Right kidney (tissue), 1 donor: ENCODE measurements around the gene SMAD5.

Experiments
- DNase-seq: peaks from one replicate; pipeline ENCODE4 v3.0.0-alpha.2; 2016

The SMAD5 gene

GRCh38 chr5:136153581-136154236 lies 21.1 kb downstream of the SMAD5 start:
- no peak for DNase-seq

DNA sequence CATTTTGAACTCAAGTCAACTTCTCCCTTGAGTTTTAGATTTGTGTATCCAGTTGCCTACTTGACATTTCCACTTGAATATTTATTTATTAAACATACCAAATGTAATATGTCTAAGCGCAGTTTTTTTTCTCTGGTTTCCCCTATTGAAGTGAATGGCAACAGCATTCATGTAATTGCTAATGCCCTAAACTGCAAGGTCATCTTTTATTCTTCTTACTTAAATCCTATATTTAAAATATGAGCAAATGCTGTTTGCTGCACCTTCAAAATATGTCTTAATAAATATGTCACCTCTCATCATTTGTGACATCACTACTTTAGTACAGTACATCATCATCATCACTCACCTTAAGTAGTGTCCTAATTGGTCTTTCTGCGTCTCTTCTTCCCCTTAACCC lies 22.4 kb downstream of the SMAD5 start:
- no peak for DNase-seq

DNA sequence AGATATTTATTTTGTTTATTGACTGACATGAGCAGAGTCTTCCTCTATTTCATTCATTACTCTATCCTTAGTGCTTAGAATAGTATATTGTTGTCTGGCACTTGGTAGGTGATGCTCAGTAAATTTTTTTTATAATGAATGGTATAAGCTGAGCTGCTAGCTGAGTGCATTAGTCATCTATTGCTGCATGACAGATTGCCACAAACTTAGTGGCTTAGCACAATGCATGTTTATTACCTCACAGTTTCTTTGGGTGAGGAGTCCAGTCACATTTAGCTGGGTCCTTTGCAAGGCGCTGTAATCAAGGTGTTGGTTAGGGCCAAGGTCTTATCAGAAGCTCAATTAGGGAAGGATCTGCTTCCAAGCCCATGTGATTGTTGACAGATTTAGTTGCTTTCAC lies 23.1 kb downstream of the SMAD5 start:
- DNase-seq = no peak

GRCh38 chr5:136157514-136157913 lies 24.9 kb downstream of the SMAD5 start:
- no peak for DNase-seq

- DNase-seq = no peak
Measured at GRCh38 chr5:136159457-136159856, 26.8 kb downstream of the SMAD5 start.

DNA sequence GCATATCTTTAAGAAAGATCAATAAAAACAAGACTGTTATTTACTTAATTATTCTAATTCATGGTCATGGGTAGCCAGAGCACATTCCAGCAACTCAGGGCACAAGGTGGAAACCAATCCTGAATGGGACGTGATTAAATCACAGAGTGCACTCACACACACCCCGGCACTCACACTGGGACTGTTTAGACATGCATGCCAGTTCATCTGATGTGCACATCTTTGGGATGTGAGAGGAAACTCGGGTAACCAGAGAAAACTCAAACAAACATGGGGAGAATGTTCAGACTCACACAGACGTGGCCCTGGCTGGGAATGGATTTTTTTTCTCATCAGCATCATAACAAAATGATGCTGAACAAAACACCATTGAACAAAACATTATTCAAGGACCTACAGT lies 29.4 kb downstream of the SMAD5 start:
- no peak for DNase-seq

GRCh38 chr5:136164226-136164625 lies 31.6 kb downstream of the SMAD5 start:
- DNase-seq = no peak

- DNase-seq = no peak
Measured at GRCh38 chr5:136166909-136167308, 34.3 kb downstream of the SMAD5 start.

DNA sequence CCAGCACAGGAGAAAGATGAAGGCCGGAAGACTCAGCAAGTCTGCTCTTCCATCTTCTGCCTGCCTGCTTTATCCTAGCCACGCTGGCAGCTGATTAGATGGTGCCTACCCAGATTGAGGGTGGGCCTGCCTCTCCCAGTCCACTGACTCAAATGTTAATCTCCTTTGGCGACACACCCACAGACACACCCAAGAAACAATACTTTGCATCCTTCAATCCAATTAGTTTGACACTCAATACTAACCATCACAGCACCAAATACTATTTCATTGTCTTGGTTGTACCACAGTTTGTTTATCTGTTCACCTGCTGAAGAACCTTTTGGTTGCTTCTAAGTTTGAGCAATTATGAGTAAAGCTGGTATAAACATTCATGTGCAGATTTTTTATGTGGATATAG lies 36.6 kb downstream of the SMAD5 start:
- DNase-seq = no peak

DNA sequence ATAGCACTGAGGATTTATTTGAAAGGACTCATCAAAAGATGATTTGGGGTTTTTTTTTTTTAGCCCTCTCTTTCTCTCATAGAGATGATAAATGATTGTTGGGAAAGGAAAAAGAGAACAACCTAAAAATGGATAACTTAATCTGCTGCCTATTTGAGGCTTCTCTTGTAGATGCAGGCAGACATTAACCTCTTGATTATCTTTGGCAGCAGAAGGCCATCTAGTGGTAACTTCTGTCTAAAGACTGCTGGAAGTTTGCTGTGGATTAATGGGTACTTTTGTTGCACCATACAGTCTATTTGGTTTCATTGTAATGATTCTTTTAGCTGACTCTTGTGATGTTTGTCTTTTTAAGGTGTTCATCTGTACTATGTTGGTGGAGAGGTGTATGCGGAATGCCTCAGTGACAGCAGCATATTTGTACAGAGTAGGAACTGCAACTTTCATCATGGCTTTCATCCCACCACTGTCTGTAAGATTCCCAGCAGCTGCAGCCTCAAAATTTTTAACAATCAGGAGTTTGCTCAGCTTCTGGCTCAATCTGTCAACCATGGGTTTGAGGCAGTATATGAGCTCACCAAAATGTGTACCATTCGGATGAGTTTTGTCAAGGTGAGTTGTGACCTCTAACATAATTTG lies 41.5 kb downstream of the SMAD5 start:
- no peak for DNase-seq

GRCh38 chr5:136182618-136183017 lies 50.0 kb downstream of the SMAD5 start:
- DNase-seq = no peak

DNA sequence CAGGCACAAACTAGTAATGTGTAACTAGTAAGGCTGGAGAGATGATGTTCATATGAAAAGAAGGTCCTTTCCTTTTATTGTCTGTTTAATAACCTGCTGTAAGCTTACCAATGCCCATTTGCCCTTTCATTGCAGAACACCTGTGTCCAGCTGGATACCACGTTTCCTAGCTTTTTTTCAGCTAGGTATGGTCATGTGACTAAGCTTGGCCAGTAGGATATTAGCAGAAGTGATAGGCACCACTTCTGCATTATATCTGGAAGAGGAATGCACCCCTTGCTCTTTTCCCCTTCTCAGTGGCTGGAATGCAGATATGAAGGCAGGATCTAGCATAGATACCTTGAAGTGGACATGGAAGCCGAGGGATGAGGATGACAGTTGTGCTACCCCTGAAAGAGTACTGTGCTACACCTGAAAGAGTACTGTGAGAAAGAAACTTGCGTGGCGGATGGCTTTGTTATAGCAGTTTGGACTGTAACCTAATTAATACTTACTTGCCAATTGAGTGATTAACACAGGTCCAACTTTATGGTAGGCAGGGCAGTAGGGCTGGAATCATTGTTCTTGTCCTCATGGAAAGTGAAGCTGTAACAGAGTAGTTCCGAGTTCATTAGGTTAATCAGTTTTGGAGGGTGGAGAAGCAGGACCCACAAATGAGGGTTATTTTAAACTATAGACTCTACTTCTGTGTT lies 53.5 kb downstream of the SMAD5 start:
- no peak for DNase-seq

DNA sequence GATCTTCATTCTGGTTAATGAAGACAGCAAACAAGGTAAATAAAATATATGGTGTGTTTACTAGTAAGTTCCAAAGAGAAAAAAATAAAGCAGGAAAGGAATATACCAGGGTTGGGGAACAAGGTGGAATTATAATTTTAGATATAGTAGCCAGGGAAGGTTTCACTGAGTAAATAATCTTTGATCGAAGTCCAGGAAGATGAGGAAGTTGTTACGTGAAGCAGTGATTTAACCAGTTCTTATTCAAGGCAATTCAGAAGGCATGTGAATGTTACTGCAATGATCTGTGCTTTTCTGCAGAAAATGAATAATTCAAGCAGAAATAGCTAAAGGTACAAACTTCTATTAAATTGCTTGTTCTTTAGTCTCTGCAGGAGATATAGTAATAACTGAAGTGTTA lies 54.2 kb downstream of the SMAD5 start:
- no peak for DNase-seq

GRCh38 chr5:136188859-136189258 lies 56.2 kb downstream of the SMAD5 start:
- DNase-seq = no peak

DNA sequence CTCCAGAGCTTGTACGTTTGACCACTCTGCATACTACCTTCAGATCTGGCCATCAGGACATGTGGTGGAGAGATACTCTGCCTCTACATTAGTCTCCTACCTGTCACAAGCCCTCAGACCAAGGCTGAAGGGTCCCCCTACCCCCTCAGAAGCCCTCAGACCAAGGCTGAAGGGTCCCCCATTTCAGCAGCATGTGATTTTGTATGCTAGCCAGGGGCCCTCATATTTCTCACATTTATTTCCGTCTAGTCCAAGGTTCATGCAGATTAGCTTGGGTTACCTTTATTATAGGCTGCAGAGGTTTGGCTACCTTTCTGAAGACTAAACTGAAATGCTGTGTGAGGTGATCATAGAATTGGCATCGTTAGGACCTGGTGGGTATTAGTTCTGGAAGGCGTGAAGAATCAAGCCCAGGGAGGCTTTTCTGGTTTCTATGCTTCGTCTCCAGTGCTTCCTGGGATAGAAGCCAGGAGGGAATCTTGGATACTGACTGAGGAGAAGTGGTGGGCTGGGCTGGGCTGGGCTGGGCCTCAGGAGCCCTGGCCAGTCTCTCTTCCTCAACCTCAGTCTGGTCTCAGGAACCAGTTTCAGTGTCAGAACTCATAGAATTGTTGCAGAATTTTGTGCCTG lies 57.6 kb downstream of the SMAD5 start:
- DNase-seq = no peak

DNA sequence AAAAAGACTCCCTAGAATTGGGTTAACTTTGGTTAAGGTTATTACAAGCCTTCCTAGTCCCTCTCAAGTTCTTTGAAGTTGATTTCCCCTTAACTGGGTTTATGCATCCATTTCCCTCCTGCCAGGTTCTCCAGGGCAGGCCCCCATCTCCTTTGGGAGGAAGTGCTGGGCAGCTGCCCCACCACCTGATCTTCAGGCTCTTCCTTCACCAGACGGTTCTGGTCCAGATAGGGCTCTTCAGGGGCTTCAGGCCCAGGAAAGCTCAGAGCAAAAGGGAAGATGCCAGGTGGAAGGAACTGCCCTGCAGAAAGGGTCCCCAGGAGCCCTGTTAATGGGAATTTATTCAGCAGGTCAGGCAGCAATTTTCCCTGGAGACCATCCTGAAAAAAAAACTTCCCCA lies 58.3 kb downstream of the SMAD5 start:
- DNase-seq = no peak

GRCh38 chr5:136191304-136192014 lies 58.8 kb downstream of the SMAD5 start:
- no peak for DNase-seq

GRCh38 chr5:136192015-136192525 lies 59.4 kb downstream of the SMAD5 start:
- peak; percentile 84 for DNase-seq

DNA sequence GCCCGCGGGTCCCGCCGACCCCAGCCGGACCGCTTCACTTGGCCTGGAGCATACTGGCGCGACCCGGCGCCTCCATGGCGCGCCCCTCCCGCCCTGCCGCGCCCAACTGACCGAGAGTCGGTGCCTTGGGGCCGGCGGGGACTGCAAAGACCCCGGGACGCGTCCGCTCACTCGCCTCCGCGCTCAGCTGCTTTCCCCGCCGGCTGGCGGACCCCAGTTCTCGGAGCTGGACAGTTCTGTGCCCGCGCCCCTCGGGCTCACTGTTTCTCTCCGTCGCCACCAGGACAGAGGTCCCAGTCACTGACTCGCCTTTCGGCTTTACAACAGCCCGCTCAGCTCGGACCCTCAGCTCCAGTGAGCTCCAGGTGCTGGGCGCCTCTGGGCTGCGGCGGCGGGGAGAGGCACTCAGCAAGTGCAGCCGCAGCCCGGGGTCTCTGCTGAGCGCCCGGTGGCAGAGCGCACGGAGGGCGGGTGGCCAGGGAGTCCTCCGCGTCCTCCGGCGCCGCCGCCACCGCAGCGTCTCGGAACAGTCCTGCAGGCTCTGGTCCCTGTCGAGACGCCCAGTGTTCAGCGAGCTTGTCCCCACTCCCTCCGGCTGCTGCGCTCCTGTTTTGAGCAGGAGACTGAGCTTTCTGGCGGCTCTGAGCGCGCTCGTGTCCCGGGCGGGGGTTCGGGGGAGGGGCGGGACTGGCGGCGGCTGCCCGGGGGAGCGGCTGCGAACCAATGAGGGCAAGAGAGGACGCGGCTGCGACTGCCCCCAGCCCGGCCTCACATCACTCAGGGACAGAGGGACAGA lies 60.1 kb downstream of the SMAD5 start, which contains the start of gene SMIM32:
Gene SMIM32 (minus strand): TSS at position 637 of the 796 bp plus-strand sequence. CDS start 638 bp downstream, outside the sequence.
- DNase-seq = peak; percentile 87

DNA sequence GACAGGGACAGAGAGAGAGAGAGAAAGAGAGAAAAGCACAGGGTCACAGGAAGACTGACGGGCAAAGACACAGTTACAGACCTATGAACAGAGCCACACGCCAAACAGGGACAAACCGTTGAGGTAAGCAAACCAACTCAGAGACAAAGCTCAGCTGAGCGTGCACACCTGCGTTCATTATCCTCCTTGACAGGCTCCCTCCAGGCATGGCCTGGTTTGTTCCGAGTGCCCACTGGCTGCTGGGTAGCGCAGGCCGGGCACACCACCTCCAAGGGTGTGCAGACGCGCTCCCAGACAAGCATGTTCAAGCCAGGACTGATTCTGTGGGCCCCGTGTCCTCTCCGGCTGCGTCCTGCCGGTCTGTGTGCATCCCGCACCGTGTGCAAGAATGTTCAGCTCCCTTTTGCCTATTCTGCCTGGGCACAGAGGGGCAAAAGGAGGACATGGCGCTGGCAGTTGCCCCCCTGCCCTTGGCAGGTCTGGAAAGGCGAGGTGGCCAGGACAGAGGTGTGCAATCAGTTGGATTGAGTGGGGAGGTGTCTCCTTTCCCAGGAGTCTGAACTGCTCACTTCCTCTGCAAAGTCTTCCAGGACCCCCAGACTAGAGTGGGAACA lies 60.8 kb downstream of the SMAD5 start:
- peak; percentile 70 for DNase-seq

DNA sequence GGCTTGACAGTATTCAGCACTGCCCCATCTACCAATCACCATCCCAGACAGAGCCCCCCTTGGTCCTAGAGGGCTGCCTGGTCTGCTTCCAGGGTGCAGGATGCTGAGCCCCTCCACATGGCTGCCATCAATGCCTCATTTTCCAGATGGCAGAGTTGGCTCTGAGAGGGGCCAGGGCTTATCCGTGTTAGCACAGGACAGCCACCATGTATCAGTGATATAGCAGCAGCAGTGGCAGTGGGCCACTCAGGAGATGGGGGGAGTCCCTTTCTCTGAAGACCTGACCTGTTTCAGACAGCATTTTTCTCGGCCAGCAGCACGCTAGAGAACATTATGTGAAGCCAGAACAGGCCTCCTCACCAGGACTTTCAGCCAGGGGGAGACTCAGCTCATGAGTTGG lies 61.9 kb downstream of the SMAD5 start:
- no peak for DNase-seq
